Measurements from ENCODE around the gene TRIM10. TPM values are rescaled to one million over a fixed set of nuclear protein-coding genes. Genes with fewer than 3 reads are reported as not detected.
A peak's percentile ranks its signal among the peaks of the same experiment; 100 is the strongest.

Gene TRIM10
- polyA plus RNA-seq, result not detected

- Histone ChIP-seq H3K9me3 (ENCODE audit: control insufficient read depth in 2 of 2, insufficient read depth in 1 of 2, low read depth in 1 of 2, low read length in 1 of 2) (no peaks in the 10 kb centered on the region), H3K27ac (ENCODE audit: low read depth in 2 of 2, low read length in 1 of 2) (no peak within 1 kb of the TSS), H3K4me1 (ENCODE audit: control insufficient read depth in 2 of 2, insufficient read depth in 2 of 2, low read length in 1 of 2) (no peaks in the 10 kb centered on the region), H3K4me3 (ENCODE audit: low read depth in 1 of 2, low read length in 2 of 2) (no peak within 1 kb of the TSS), H3K36me3 (ENCODE audit: control insufficient read depth in 2 of 2, insufficient read depth in 2 of 2, low read length in 1 of 2) (no peaks in the 10 kb centered on the region), H3K27me3 (ENCODE audit: control insufficient read depth in 1 of 2, insufficient read depth in 2 of 2, low read length in 2 of 2) (no peaks in the 10 kb centered on the region)
- 72 to 79% methylated on average over 4 of the region's 4 CpGs for WGBS, 2 donors
These were observed at the start of gene TRIM10 for GRCh38 chr6:30160785-30161531. Gene TRIM10, minus strand, starts transcription at chr6:30161211. Its CDS starts 353 bp downstream, at chr6:30160858.

- Histone ChIP-seq H3K9me3 (ENCODE audit: control insufficient read depth in 2 of 2, insufficient read depth in 1 of 2, low read depth in 1 of 2, low read length in 1 of 2) (no peaks in the 10 kb centered on the region), H3K36me3 (ENCODE audit: control insufficient read depth in 2 of 2, insufficient read depth in 2 of 2, low read length in 1 of 2) (no peaks in the 10 kb centered on the region), H3K4me1 (ENCODE audit: control insufficient read depth in 2 of 2, insufficient read depth in 2 of 2, low read length in 1 of 2) (peaks cover 8 to 21% of the 10 kb centered on the region in 2 donors), H3K27ac (ENCODE audit: low read depth in 2 of 2, low read length in 1 of 2) (peak overlapping the region; percentile 84 to 94), H3K4me3 (ENCODE audit: low read depth in 1 of 2, low read length in 2 of 2) (no peak overlapping the region), H3K27me3 (ENCODE audit: control insufficient read depth in 1 of 2, insufficient read depth in 2 of 2, low read length in 2 of 2) (no peaks in the 10 kb centered on the region)
- WGBS, 2 donors, result 53 to 67% methylated on average over 4 of the region's 4 CpGs
These were observed 46.7 kb upstream of the TRIM10 start for GRCh38 chr6:30207619-30208295.

- Histone ChIP-seq H3K9me3 (ENCODE audit: control insufficient read depth in 2 of 2, insufficient read depth in 1 of 2, low read depth in 1 of 2, low read length in 1 of 2) (no peaks in the 10 kb centered on the region), H3K27ac (ENCODE audit: low read depth in 2 of 2, low read length in 1 of 2) (peak overlapping the region; percentile 84 to 94), H3K36me3 (ENCODE audit: control insufficient read depth in 2 of 2, insufficient read depth in 2 of 2, low read length in 1 of 2) (no peaks in the 10 kb centered on the region), H3K4me1 (ENCODE audit: control insufficient read depth in 2 of 2, insufficient read depth in 2 of 2, low read length in 1 of 2) (peaks cover 8 to 21% of the 10 kb centered on the region in 2 donors), H3K27me3 (ENCODE audit: control insufficient read depth in 1 of 2, insufficient read depth in 2 of 2, low read length in 2 of 2) (no peaks in the 10 kb centered on the region), H3K4me3 (ENCODE audit: low read depth in 1 of 2, low read length in 2 of 2) (no peak overlapping the region)
- 29 to 41% methylated on average over 11 of the region's 11 CpGs for WGBS, 2 donors
These were observed 46.0 kb upstream of the TRIM10 start for GRCh38 chr6:30206799-30207618.

- H3K4me3 ChIP-seq (ENCODE audit: low read depth in 1 of 2, low read length in 2 of 2), result no peak overlapping the region
- peak overlapping the region; percentile 14 to 73 for H3K27ac ChIP-seq (ENCODE audit: low read depth in 2 of 2, low read length in 1 of 2)
- peaks cover 8 to 18% of the 10 kb centered on the region in 2 donors for H3K4me1 ChIP-seq (ENCODE audit: control insufficient read depth in 2 of 2, insufficient read depth in 2 of 2, low read length in 1 of 2)
- no peaks in the 10 kb centered on the region for H3K36me3 ChIP-seq (ENCODE audit: control insufficient read depth in 2 of 2, insufficient read depth in 2 of 2, low read length in 1 of 2)
- WGBS, 2 donors, result 70 to 77% methylated on average over 7 of the region's 7 CpGs
- no peaks in the 10 kb centered on the region for H3K9me3 ChIP-seq (ENCODE audit: control insufficient read depth in 2 of 2, insufficient read depth in 1 of 2, low read depth in 1 of 2, low read length in 1 of 2)
- H3K27me3 ChIP-seq (ENCODE audit: control insufficient read depth in 1 of 2, insufficient read depth in 2 of 2, low read length in 2 of 2), result no peaks in the 10 kb centered on the region
These were observed 45.1 kb upstream of the TRIM10 start for GRCh38 chr6:30206152-30206551.

- no peaks in the 10 kb centered on the region for H3K9me3 ChIP-seq (ENCODE audit: control insufficient read depth in 2 of 2, insufficient read depth in 1 of 2, low read depth in 1 of 2, low read length in 1 of 2)
- no peak overlapping the region for H3K27ac ChIP-seq (ENCODE audit: low read depth in 2 of 2, low read length in 1 of 2)
- WGBS, 2 donors, result 96% methylated on average over 1 of the region's 1 CpG
- H3K27me3 ChIP-seq (ENCODE audit: control insufficient read depth in 1 of 2, insufficient read depth in 2 of 2, low read length in 2 of 2), result no peaks in the 10 kb centered on the region
- H3K4me1 ChIP-seq (ENCODE audit: control insufficient read depth in 2 of 2, insufficient read depth in 2 of 2, low read length in 1 of 2), result peaks cover 10 to 18% of the 10 kb centered on the region in 2 donors
- no peak overlapping the region for H3K4me3 ChIP-seq (ENCODE audit: low read depth in 1 of 2, low read length in 2 of 2)
- peaks cover 7 to 8% of the 10 kb centered on the region in 2 donors for H3K36me3 ChIP-seq (ENCODE audit: control insufficient read depth in 2 of 2, insufficient read depth in 2 of 2, low read length in 1 of 2)
These were observed 43.1 kb upstream of the TRIM10 start for GRCh38 chr6:30204116-30204515.

- Histone ChIP-seq H3K9me3 (ENCODE audit: control insufficient read depth in 2 of 2, insufficient read depth in 1 of 2, low read depth in 1 of 2, low read length in 1 of 2) (no peaks in the 10 kb centered on the region), H3K27me3 (ENCODE audit: control insufficient read depth in 1 of 2, insufficient read depth in 2 of 2, low read length in 2 of 2) (no peaks in the 10 kb centered on the region), H3K4me3 (ENCODE audit: low read depth in 1 of 2, low read length in 2 of 2) (no peak overlapping the region), H3K36me3 (ENCODE audit: control insufficient read depth in 2 of 2, insufficient read depth in 2 of 2, low read length in 1 of 2) (peaks cover 21 to 24% of the 10 kb centered on the region in 2 donors), H3K4me1 (ENCODE audit: control insufficient read depth in 2 of 2, insufficient read depth in 2 of 2, low read length in 1 of 2) (peaks cover 10 to 12% of the 10 kb centered on the region in 2 donors), H3K27ac (ENCODE audit: low read depth in 2 of 2, low read length in 1 of 2) (no peak overlapping the region)
- WGBS, 2 donors, result 72 to 73% methylated on average over 4 of the region's 4 CpGs
These were observed 41.4 kb upstream of the TRIM10 start for GRCh38 chr6:30202366-30202765.

GRCh38 chr6:30200551-30201281, 39.7 kb upstream of the TRIM10 start:
- WGBS, 2 donors, result 76 to 79% methylated on average over 6 of the region's 6 CpGs
- Histone ChIP-seq H3K9me3 (ENCODE audit: control insufficient read depth in 2 of 2, insufficient read depth in 1 of 2, low read depth in 1 of 2, low read length in 1 of 2) (no peaks in the 10 kb centered on the region), H3K4me3 (ENCODE audit: low read depth in 1 of 2, low read length in 2 of 2) (no peak overlapping the region), H3K27ac (ENCODE audit: low read depth in 2 of 2, low read length in 1 of 2) (no peak overlapping the region), H3K27me3 (ENCODE audit: control insufficient read depth in 1 of 2, insufficient read depth in 2 of 2, low read length in 2 of 2) (no peaks in the 10 kb centered on the region), H3K4me1 (ENCODE audit: control insufficient read depth in 2 of 2, insufficient read depth in 2 of 2, low read length in 1 of 2) (peaks cover 2 to 3% of the 10 kb centered on the region in 2 donors), H3K36me3 (ENCODE audit: control insufficient read depth in 2 of 2, insufficient read depth in 2 of 2, low read length in 1 of 2) (peaks cover 36% of the 10 kb centered on the region in 2 donors)

GRCh38 chr6:30198166-30199084, 37.4 kb upstream of the TRIM10 start:
- peaks cover 39 to 45% of the 10 kb centered on the region in 2 donors for H3K36me3 ChIP-seq (ENCODE audit: control insufficient read depth in 2 of 2, insufficient read depth in 2 of 2, low read length in 1 of 2)
- H3K9me3 ChIP-seq (ENCODE audit: control insufficient read depth in 2 of 2, insufficient read depth in 1 of 2, low read depth in 1 of 2, low read length in 1 of 2), result no peaks in the 10 kb centered on the region
- 87 to 90% methylated on average over 28 to 34 of the region's 34 CpGs for WGBS, 2 donors
- H3K27ac ChIP-seq (ENCODE audit: low read depth in 2 of 2, low read length in 1 of 2), result peak overlapping the region in 1 of 2 donors; percentile 4
- no peak overlapping the region for H3K4me3 ChIP-seq (ENCODE audit: low read depth in 1 of 2, low read length in 2 of 2)
- H3K4me1 ChIP-seq (ENCODE audit: control insufficient read depth in 2 of 2, insufficient read depth in 2 of 2, low read length in 1 of 2), result peaks cover 0 to 2% of the 10 kb centered on the region in 2 donors
- no peaks in the 10 kb centered on the region for H3K27me3 ChIP-seq (ENCODE audit: control insufficient read depth in 1 of 2, insufficient read depth in 2 of 2, low read length in 2 of 2)
